Osteoblast (primary cell): ENCODE results near the gene NSMCE1. TPM values are rescaled to one million over a fixed set of nuclear protein-coding genes. Genes with fewer than 3 reads are reported as not detected.
A peak's percentile ranks its signal among the peaks of the same experiment; 100 is the strongest.

Source experiments
- DNase-seq: peaks from one replicate; pipeline ENCODE4 v3.0.0; 2011; ENCODE audit warnings: low spot score, mixed read lengths; ENCODE audit not compliant: insufficient read length; ENCODE audit errors: missing footprints
- H2AFZ ChIP-seq: 2 replicates; pipeline ENCODE4 v1.6.0; 2011; ENCODE audit warnings: mild to moderate bottlenecking, low read length
- H3K27ac ChIP-seq: 2 replicates; pipeline ENCODE4 v1.5.1; 2011; ENCODE audit warnings: mild to moderate bottlenecking, low read depth, low read length, moderate library complexity
- H3K27me3 ChIP-seq: 2 replicates; pipeline ENCODE4 v1.6.0; 2012; ENCODE audit warnings: mild to moderate bottlenecking, control low read depth, inconsistent platforms, low read length, moderate library complexity; ENCODE audit not compliant: insufficient read depth
- H3K36me3 ChIP-seq: 2 replicates; pipeline ENCODE4 v1.5.1; 2011; ENCODE audit warnings: mild to moderate bottlenecking, low read length, control low read depth, moderate library complexity; ENCODE audit not compliant: insufficient read depth
- H3K4me1 ChIP-seq: 2 replicates; pipeline ENCODE4 v1.5.1; 2011; ENCODE audit warnings: mild to moderate bottlenecking, low read length, control low read depth, moderate library complexity; ENCODE audit not compliant: insufficient read depth
- H3K4me2 ChIP-seq: 2 replicates; pipeline ENCODE4 v1.6.0; 2011; ENCODE audit warnings: mild to moderate bottlenecking, low read length; ENCODE audit not compliant: insufficient read depth
- H3K4me3 ChIP-seq: fragments of 200-600 bp; sonication (generic); 3 replicates; pipeline ENCODE4 v1.5.1; 2012; ENCODE audit warnings: mild to moderate bottlenecking, low read length, inconsistent platforms; ENCODE audit not compliant: insufficient read depth
- H3K79me2 ChIP-seq: 2 replicates; pipeline ENCODE4 v1.6.0; 2012; ENCODE audit warnings: mild to moderate bottlenecking, low read length, control low read depth, inconsistent platforms; ENCODE audit not compliant: insufficient read depth
- H3K9me3 ChIP-seq: 2 replicates; pipeline ENCODE4 v1.5.1; 2011; ENCODE audit warnings: low read depth, low read length, control low read depth
- H4K20me1 ChIP-seq: 2 replicates; pipeline ENCODE4 v1.6.0; 2012; ENCODE audit warnings: mild to moderate bottlenecking, low read length, control low read depth; ENCODE audit not compliant: insufficient read depth
- total RNA-seq: library from RNA; depleted of rRNA; stranded (reverse); fragments of >200 nt; gene quantifications from 2 replicates; pipeline ENCODE4 v1.2.3, GENCODE V29; 2012
- TF ChIP-seq, protein P1 (sequence below): IDR thresholded peaks from 2 replicates; pipeline ENCODE4 v1.5.1; 2011; ENCODE audit warnings: mild to moderate bottlenecking, low read depth, low read length, moderate library complexity; ENCODE audit errors: extremely low read depth

The NSMCE1 gene
- total RNA-seq, 1 donor: 57.9 TPM

DNA sequence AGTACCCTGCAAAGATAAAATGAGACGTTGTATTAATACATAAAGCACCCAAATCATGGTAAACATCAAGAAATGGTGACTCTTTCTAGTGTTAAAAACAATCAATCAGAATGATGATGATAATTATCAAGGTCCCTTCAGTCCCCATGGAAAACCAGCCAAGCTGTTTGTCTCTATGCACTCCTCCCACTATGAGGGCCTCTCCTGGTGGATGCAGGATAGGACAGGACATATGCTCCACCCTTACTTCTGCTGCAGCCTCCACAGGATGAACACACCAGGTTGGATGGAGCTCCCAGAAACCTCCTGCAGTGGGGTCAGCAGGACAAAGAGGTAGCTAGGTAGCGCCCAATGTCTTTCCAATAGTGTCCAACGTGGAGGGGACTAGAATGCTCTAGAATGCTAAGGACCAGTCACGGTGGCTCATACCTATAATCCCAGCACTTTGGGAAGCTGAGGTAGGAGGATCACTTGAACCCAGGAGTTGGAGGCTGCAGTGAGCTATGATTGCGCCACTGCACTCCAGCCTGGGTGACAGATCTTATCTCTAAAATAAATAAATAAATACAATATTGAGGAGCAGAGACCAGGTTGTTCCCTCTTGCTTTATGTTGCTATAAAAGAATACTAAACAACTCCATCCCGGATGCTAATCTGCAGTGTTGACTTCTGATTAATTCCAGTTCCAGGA lies 75.1 kb downstream of the NSMCE1 start:
- Histone ChIP-seq H3K27me3 (peaks cover 7% of the 10 kb centered on the region), H3K27ac (no peak overlapping the region), H3K79me2 (no peaks in the 10 kb centered on the region), H3K9me3 (no peaks in the 10 kb centered on the region), H3K4me2 (no peak overlapping the region), H3K4me1 (no peaks in the 10 kb centered on the region), H3K4me3 (no peak overlapping the region), H2AFZ (no peak overlapping the region), H4K20me1 (no peaks in the 10 kb centered on the region), H3K36me3 (no peaks in the 10 kb centered on the region)
- DNase-seq: no peak
- TF ChIP-seq, protein P1, sequence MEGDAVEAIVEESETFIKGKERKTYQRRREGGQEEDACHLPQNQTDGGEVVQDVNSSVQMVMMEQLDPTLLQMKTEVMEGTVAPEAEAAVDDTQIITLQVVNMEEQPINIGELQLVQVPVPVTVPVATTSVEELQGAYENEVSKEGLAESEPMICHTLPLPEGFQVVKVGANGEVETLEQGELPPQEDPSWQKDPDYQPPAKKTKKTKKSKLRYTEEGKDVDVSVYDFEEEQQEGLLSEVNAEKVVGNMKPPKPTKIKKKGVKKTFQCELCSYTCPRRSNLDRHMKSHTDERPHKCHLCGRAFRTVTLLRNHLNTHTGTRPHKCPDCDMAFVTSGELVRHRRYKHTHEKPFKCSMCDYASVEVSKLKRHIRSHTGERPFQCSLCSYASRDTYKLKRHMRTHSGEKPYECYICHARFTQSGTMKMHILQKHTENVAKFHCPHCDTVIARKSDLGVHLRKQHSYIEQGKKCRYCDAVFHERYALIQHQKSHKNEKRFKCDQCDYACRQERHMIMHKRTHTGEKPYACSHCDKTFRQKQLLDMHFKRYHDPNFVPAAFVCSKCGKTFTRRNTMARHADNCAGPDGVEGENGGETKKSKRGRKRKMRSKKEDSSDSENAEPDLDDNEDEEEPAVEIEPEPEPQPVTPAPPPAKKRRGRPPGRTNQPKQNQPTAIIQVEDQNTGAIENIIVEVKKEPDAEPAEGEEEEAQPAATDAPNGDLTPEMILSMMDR: peak; percentile 16

DNA sequence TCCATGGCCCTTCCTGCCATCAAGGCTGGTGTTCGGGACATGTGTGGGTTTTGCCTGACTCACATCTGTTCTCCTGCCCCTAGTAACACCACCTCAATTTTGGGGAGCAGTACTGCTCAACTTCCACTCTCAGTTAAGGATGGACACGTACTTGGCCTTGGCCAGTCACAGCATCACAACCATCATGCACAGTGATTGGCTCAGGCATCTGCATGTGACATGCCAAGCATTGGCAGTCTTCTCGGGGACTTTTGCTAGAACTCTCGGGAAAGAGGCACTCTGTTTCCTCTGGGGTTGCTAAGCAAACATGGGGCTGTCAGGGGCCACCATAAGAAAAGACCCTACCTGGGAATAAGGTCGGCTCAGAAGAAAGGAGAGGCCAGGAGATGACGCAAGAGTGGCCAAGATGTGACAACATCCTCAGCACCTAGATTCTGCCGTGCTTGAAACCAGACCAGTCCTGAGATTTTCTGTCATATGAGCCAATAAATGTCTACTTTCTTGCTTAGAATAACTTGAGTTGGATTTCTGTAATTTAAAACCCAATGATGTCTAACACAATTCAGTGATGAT lies 77.1 kb downstream of the NSMCE1 start:
- Histone ChIP-seq H3K4me1 (no peaks in the 10 kb centered on the region), H3K36me3 (no peaks in the 10 kb centered on the region), H3K9me3 (no peaks in the 10 kb centered on the region), H3K4me3 (no peak overlapping the region), H3K27ac (no peak overlapping the region), H3K27me3 (no peaks in the 10 kb centered on the region), H2AFZ (no peak overlapping the region), H3K4me2 (no peak overlapping the region), H4K20me1 (no peaks in the 10 kb centered on the region), H3K79me2 (no peaks in the 10 kb centered on the region)
- TF ChIP-seq, protein P1: no peak
- no peak for DNase-seq

DNA sequence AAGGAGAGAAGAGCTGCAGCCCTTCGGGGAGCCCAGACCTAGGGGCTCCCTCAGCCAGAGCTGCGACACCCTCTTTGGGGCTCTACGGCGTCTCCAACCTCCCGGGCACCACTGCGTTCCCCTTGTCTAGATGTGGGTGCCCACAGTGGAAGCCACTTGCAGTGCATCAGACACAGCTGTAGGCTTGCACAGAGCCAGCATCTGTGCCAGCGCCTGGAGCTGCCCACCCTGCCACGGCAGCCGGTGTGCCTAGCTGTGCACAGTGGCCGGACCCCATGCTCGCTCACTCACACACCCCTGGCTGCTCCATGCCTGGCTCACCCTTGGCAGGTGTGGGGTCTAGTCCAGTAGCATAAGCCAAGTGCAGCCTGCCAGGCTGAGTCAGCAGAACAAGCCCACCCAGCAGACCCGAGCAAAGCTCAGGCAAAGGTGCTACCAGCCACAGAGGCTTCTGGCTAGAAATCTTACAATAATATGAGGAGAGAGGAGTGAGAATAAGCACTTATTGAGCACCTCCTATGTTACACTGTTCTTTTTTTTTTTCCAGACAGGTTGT lies 78.2 kb downstream of the NSMCE1 start:
- Histone ChIP-seq H3K27me3 (no peaks in the 10 kb centered on the region), H3K27ac (no peak overlapping the region), H4K20me1 (no peaks in the 10 kb centered on the region), H3K4me3 (no peak overlapping the region), H3K36me3 (no peaks in the 10 kb centered on the region), H3K4me2 (no peak overlapping the region), H3K9me3 (no peaks in the 10 kb centered on the region), H2AFZ (no peak overlapping the region), H3K79me2 (no peaks in the 10 kb centered on the region), H3K4me1 (no peaks in the 10 kb centered on the region)
- TF ChIP-seq, protein P1: no peak
- no peak for DNase-seq

DNA sequence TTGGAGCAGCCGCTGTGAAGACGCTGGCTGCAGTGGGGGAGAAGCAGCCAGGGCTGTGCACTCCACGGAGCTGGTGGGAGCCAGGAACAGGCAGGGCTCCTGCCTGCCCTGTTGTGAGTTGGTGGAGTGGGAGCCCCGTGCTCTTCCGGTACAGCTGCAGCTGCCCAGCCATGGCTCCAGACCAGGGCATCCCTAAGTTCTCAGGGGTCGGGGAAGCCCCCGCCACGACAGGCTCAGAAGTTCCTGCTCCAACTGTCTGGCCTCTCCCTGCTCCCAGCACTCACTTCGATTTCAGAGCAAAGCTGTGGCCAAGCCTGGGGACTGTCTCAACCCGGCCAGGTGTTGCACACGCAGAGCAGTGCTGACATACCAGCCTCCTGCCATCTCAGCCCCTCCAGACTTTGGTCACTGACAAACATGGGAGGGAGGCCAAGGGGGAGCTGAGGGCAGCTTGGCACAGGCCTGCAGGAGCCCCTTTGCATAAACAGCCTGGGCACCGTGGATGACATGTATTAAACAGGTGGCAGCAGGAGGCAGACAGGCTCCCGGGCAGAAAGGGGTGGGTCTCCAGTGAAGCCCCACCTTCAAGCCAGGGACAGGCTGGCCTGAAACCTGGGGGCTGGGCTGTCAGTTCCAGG lies 79.1 kb downstream of the NSMCE1 start:
- Histone ChIP-seq H3K79me2 (no peaks in the 10 kb centered on the region), H3K4me2 (no peak overlapping the region), H3K4me1 (no peaks in the 10 kb centered on the region), H3K27me3 (no peaks in the 10 kb centered on the region), H3K4me3 (no peak overlapping the region), H3K36me3 (no peaks in the 10 kb centered on the region), H3K27ac (no peak overlapping the region), H2AFZ (no peak overlapping the region), H3K9me3 (no peaks in the 10 kb centered on the region), H4K20me1 (no peaks in the 10 kb centered on the region)
- TF ChIP-seq, protein P1: no peak
- DNase-seq: no peak
